ENCODE results near the gene EPO. TPM values are rescaled to one million over a fixed set of nuclear protein-coding genes. Genes with fewer than 3 reads are reported as not detected.
"Not testable (repeated sequence)": the region's sequence is repeated elsewhere in the genome, so short reads cannot be mapped to it uniquely, and the experiment has no call there.

EPO gene
- total and polyA plus RNA-seq, 2 experiments from 2014 or later, result not detected

DNA sequence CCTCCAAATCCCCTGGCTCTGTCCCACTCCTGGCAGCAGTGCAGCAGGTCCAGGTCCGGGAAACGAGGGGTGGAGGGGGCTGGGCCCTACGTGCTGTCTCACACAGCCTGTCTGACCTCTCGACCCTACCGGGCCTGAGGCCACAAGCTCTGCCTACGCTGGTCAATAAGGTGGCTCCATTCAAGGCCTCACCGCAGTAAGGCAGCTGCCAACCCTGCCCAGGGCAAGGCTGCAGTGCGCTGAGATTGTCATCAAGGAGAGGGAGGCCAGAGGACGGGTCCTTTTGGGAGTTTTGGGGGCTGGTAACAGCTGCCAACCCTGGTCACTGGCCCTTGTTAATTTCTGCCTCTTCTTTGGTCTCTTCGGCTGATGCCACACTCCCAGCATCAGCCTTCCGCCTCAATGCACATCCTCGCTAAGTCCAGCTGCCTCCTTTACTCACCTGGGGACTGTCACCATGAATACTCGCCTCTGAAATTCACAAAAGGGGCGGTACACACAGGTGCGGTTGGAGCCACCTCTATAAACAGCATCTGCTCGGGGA, 3.5 kb downstream of the EPO start:
- Histone ChIP-seq H3K36me3 (ENCODE audit: low read depth) (no peaks in the 10 kb centered on the region), H3K27me3 (replicated peaks; ENCODE audit: insufficient read depth) (peaks cover 27% of the 10 kb centered on the region), H3K79me2 (ENCODE audit: insufficient read depth) (no peaks in the 10 kb centered on the region), H3K4me1 (ENCODE audit: insufficient read depth) (peaks cover 24% of the 10 kb centered on the region), H3K4me2 (ENCODE audit: unreplicated experiment) (no peak overlapping the region), H3K4me3 (no peak overlapping the region), H3K9ac (no peak overlapping the region), H4K20me1 (ENCODE audit: insufficient read depth) (no peaks in the 10 kb centered on the region), H3K9me2 (ENCODE audit: insufficient read depth) (no peaks in the 10 kb centered on the region), H3F3A (ENCODE audit: insufficient read depth) (peaks cover 33% of the 10 kb centered on the region), H2AFZ (no peak overlapping the region), H3K27ac (no peak overlapping the region), H3K9me3 (ENCODE audit: low read depth) (no peaks in the 10 kb centered on the region)
- in situ Hi-C loops (cut with MboI), result no loop called here
- DNase-seq, result no peak
- TF ChIP-seq EZH2phosphoT487 (IDR thresholded peaks at IDR 0.05; ENCODE audit: insufficient read depth, low read depth) (no peak), EZH2 (IDR thresholded peaks at IDR 0.05; ENCODE audit: insufficient read depth, poor library complexity, severe bottlenecking) (no peak)
- 69 to 71% methylated on average over 16 of the region's 16 CpGs for WGBS, 2 experiments (ENCODE audit: low coverage in 1 of 2, low lambda C conversion rate in 2 of 2, missing lambda C conversion rate in 2 of 2)

DNA sequence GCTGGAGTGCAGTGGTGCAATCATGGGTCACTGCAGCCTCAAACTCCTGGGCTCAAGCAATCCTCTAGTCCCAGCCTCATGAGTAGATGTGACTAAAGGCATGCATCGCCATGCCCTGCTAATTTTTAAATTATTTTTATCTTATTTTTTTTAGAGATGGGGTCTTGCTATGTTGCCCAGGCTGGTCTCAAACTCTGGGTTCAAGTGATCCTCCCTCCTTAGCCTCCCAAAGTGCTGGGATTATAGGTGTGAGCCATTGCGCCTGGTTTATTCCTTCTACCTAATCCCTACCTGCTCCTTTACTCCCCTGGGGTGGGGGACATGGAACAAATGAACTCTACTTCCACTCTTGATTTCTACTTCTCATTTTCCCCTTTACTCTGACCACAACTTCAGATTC, 4.1 kb downstream of the EPO start:
- H3K9me3 ChIP-seq (ENCODE audit: low read depth); H3K9me2 ChIP-seq (ENCODE audit: insufficient read depth); DNase-seq; H4K20me1 ChIP-seq (ENCODE audit: insufficient read depth); H3K9ac ChIP-seq; H3K36me3 ChIP-seq (ENCODE audit: low read depth); in situ Hi-C loops (cut with MboI); H2AFZ ChIP-seq; H3K79me2 ChIP-seq (ENCODE audit: insufficient read depth); H3K27ac ChIP-seq; H3K4me3 ChIP-seq; H3K4me2 ChIP-seq (ENCODE audit: unreplicated experiment): not testable (repeated sequence)
- Histone ChIP-seq H3K4me1 (ENCODE audit: insufficient read depth) (peaks cover 24% of the 10 kb centered on the region), H3F3A (ENCODE audit: insufficient read depth) (peaks cover 33% of the 10 kb centered on the region), H3K27me3 (replicated peaks; ENCODE audit: insufficient read depth) (peaks cover 27% of the 10 kb centered on the region)
- 87 to 88% methylated on average over 2 of the region's 2 CpGs for WGBS, 2 experiments (ENCODE audit: low coverage in 1 of 2, low lambda C conversion rate in 2 of 2, missing lambda C conversion rate in 2 of 2)

DNA sequence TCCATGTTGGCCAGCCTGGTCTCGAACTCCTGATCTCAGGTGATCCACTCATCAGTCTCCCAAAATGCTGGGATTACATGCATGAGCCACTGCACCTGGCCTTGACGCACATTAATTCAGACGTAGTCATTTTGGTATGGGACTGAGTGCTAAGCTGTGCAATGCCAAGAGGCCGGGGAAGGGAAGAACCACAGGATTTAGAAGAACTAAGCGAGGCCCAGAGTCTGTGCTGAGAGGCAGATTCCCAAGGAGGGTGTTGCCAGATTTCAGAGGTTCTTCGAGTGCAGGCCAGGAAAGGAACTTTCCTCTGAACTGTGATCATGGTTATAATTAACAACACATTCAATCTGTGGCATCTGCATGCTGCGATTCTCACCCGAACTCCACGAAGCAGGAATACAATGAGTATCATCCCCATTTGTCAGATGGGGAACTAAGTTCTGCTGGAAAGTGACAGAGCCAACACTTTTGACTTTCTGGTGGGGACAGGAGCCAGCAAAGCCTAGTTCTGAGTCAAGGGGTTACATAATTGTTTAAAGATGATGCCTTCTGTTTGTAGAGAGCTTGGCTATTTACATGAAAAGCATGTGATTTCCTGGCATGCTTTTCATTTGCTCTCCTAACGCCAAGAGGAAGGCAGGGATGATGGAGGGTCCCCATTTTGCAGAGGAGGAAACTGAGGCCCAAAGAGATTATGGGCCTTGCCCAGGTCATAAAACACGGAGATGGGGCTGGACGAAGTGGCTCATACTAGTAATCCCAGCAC, 6.9 kb downstream of the EPO start:
- Histone ChIP-seq H3K36me3 (ENCODE audit: low read depth) (no peaks in the 10 kb centered on the region), H3K79me2 (ENCODE audit: insufficient read depth) (no peaks in the 10 kb centered on the region), H3K9me2 (ENCODE audit: insufficient read depth) (no peaks in the 10 kb centered on the region), H3K27me3 (replicated peaks; ENCODE audit: insufficient read depth) (no peaks in the 10 kb centered on the region), H3K4me2 (ENCODE audit: unreplicated experiment) (peak overlapping the region; percentile 90), H3K4me1 (ENCODE audit: insufficient read depth) (peaks cover 19% of the 10 kb centered on the region), H3K27ac (peak overlapping the region; percentile 78), H3K9me3 (ENCODE audit: low read depth) (no peaks in the 10 kb centered on the region), H3K9ac (peak overlapping the region; percentile 65; the same call in 1 of the 2 replicates), H4K20me1 (ENCODE audit: insufficient read depth) (no peaks in the 10 kb centered on the region), H2AFZ (0 out of 2 replicates have a peak overlapping the region, but pooled peaks have one; percentile 8), H3F3A (ENCODE audit: insufficient read depth) (peaks cover 33% of the 10 kb centered on the region), H3K4me3 (no peak overlapping the region)
- 21 to 25% methylated on average over 12 of the region's 12 CpGs for whole genome bisulfite sequencing, 2 experiments (ENCODE audit: low coverage in 1 of 2, low lambda C conversion rate in 2 of 2, missing lambda C conversion rate in 2 of 2)
- peak; percentile 93 for DNase-seq
- in situ Hi-C loops (cut with MboI), result no loop called here
- TF ChIP-seq EZH2 (IDR thresholded peaks at IDR 0.05; ENCODE audit: insufficient read depth, poor library complexity, severe bottlenecking) (no peak), EZH2phosphoT487 (IDR thresholded peaks at IDR 0.05; ENCODE audit: insufficient read depth, low read depth) (no peak)

DNA sequence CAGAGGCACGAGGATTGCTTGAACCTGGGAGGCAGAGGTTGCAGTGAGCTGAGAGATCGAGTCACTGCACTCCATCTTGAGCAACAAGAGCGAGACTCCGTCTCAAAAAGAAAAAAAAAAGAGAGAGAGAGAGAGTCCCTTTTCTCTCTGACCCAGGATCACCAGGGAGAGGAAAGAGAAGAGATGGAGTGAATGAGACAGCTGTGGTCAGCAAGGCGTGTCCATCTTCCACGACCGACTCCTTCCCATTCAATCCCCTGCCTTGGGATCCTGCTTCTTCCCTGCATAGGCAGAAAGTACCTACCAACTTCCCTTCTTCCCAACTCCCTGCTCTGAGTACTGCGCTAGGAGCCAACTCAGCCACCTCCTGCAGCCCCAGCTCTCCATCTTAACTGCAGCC, 7.9 kb downstream of the EPO start:
- Histone ChIP-seq H3K4me2 (ENCODE audit: unreplicated experiment) (no peak overlapping the region), H3K9me2 (ENCODE audit: insufficient read depth) (no peaks in the 10 kb centered on the region), H3K27me3 (replicated peaks; ENCODE audit: insufficient read depth) (no peaks in the 10 kb centered on the region), H3K9ac (no peak overlapping the region), H3K9me3 (ENCODE audit: low read depth) (no peaks in the 10 kb centered on the region), H3K4me3 (no peak overlapping the region), H4K20me1 (ENCODE audit: insufficient read depth) (no peaks in the 10 kb centered on the region), H3K27ac (no peak overlapping the region), H2AFZ (no peak overlapping the region), H3K79me2 (ENCODE audit: insufficient read depth) (no peaks in the 10 kb centered on the region), H3F3A (ENCODE audit: insufficient read depth) (peaks cover 33% of the 10 kb centered on the region), H3K36me3 (ENCODE audit: low read depth) (no peaks in the 10 kb centered on the region), H3K4me1 (ENCODE audit: insufficient read depth) (peaks cover 19% of the 10 kb centered on the region)
- in situ Hi-C loops (cut with MboI), result no loop called here
- no peak for DNase-seq
- TF ChIP-seq EZH2 (IDR thresholded peaks at IDR 0.05; ENCODE audit: insufficient read depth, poor library complexity, severe bottlenecking) (no peak), EZH2phosphoT487 (IDR thresholded peaks at IDR 0.05; ENCODE audit: insufficient read depth, low read depth) (no peak)
- 87 to 90% methylated on average over 8 of the region's 8 CpGs for WGBS, 2 experiments (ENCODE audit: low coverage in 1 of 2, low lambda C conversion rate in 2 of 2, missing lambda C conversion rate in 2 of 2)

Measured in GM23248 (cell line).